Erythroblast (primary cell): ENCODE measurements around the gene CDK17.

Experiments used
- GATA1 ChIP-seq: IDR thresholded peaks from 2 replicates; pipeline ENCODE4 v1.6.1; 2011; ENCODE audit warnings: low read depth, mild to moderate bottlenecking, control low read depth, low read length, moderate library complexity
- POLR2A ChIP-seq: IDR thresholded peaks from 2 replicates; pipeline ENCODE4 v1.6.1; 2011; ENCODE audit warnings: mild to moderate bottlenecking, low read length

- TF ChIP-seq GATA1 (no peak), POLR2A (no peak)
Measured at GRCh38 chr12:96257550-96258103, 142.6 kb downstream of the CDK17 start.
